Neuron (in vitro differentiated cells): Measurements from ENCODE around the gene APBB3.
"Not testable (repeated sequence)": the region's sequence is repeated elsewhere in the genome, so short reads cannot be mapped to it uniquely, and the experiment has no call there.

Experiments
- H2AFZ ChIP-seq: one replicate; pipeline ENCODE4 v1.6.1; 2013; ENCODE audit warnings: low read depth, mild to moderate bottlenecking, inconsistent platforms, low read length, moderate library complexity
- H3K27me3 ChIP-seq: one replicate; pipeline ENCODE4 v1.6.1; 2013; ENCODE audit warnings: low read length; ENCODE audit not compliant: insufficient read depth
- H3K36me3 ChIP-seq: one replicate; pipeline ENCODE4 v1.6.1; 2013; ENCODE audit warnings: low read length; ENCODE audit not compliant: insufficient read depth
- H3K4me1 ChIP-seq: one replicate; pipeline ENCODE4 v1.6.1; 2013; ENCODE audit warnings: low read length; ENCODE audit not compliant: insufficient read depth
- H3K4me3 ChIP-seq: 2 replicates; pipeline ENCODE4 v1.5.1; 2013; ENCODE audit warnings: mild to moderate bottlenecking, low read length, moderate library complexity
- H3K9me3 ChIP-seq: one replicate; pipeline ENCODE4 v1.6.1; 2013; ENCODE audit warnings: low read length

The APBB3 gene

GRCh38 chr5:140564196-140565023 is at the start of gene APBB3, which contains the start of gene SLC35A4:
APBB3 (minus strand) TSS chr5:140564598; CDS start chr5:140564245, 353 bp downstream.
SLC35A4 (plus strand) TSS chr5:140564828; CDS start chr5:140567170, 2,342 bp downstream.
- H2AFZ ChIP-seq: peak within 1 kb of the TSS; percentile 89
- H3K36me3 ChIP-seq: peaks cover 26% of the 10 kb centered on the region
- H3K4me3 ChIP-seq: peak within 1 kb of the TSS; percentile 89
- no peaks in the 10 kb centered on the region for H3K9me3 ChIP-seq
- no peaks in the 10 kb centered on the region for H3K27me3 ChIP-seq
- peaks cover 20% of the 10 kb centered on the region for H3K4me1 ChIP-seq

GRCh38 chr5:140611020-140611521 is 46.7 kb upstream of the APBB3 start:
- Histone ChIP-seq H2AFZ (peak overlapping the region; percentile 59), H3K4me3 (no peak overlapping the region), H3K36me3 (no peaks in the 10 kb centered on the region), H3K4me1 (peaks cover 11% of the 10 kb centered on the region), H3K9me3 (no peaks in the 10 kb centered on the region), H3K27me3 (no peaks in the 10 kb centered on the region)

GRCh38 chr5:140609126-140609525 is 44.7 kb upstream of the APBB3 start:
- Histone ChIP-seq H3K9me3 (no peaks in the 10 kb centered on the region), H3K4me3 (no peak overlapping the region), H3K27me3 (no peaks in the 10 kb centered on the region), H3K36me3 (no peaks in the 10 kb centered on the region), H3K4me1 (peaks cover 11% of the 10 kb centered on the region), H2AFZ (no peak overlapping the region)

- H2AFZ ChIP-seq: no peak overlapping the region
- peaks cover 11% of the 10 kb centered on the region for H3K4me1 ChIP-seq
- no peaks in the 10 kb centered on the region for H3K27me3 ChIP-seq
- no peaks in the 10 kb centered on the region for H3K36me3 ChIP-seq
- H3K9me3 ChIP-seq: no peaks in the 10 kb centered on the region
- no peak overlapping the region for H3K4me3 ChIP-seq
These were observed 44.3 kb upstream of the APBB3 start for GRCh38 chr5:140608722-140609121.

GRCh38 chr5:140607031-140607430 is 42.6 kb upstream of the APBB3 start:
- Histone ChIP-seq H3K36me3 (no peaks in the 10 kb centered on the region), H3K4me3 (no peak overlapping the region), H2AFZ (no peak overlapping the region), H3K9me3 (no peaks in the 10 kb centered on the region), H3K27me3 (no peaks in the 10 kb centered on the region), H3K4me1 (peaks cover 11% of the 10 kb centered on the region)

GRCh38 chr5:140605879-140606278 is 41.5 kb upstream of the APBB3 start:
- Histone ChIP-seq H3K9me3 (no peaks in the 10 kb centered on the region), H3K4me3 (no peak overlapping the region), H3K36me3 (no peaks in the 10 kb centered on the region), H3K27me3 (no peaks in the 10 kb centered on the region), H2AFZ (no peak overlapping the region), H3K4me1 (peaks cover under 1% of the 10 kb centered on the region)

- Histone ChIP-seq H3K4me3 (no peak overlapping the region), H3K4me1 (no peaks in the 10 kb centered on the region), H3K9me3 (no peaks in the 10 kb centered on the region), H3K27me3 (no peaks in the 10 kb centered on the region), H2AFZ (no peak overlapping the region), H3K36me3 (no peaks in the 10 kb centered on the region)
These were observed 39.3 kb upstream of the APBB3 start for GRCh38 chr5:140603734-140604133.

GRCh38 chr5:140603446-140603698 is 39.0 kb upstream of the APBB3 start:
- H3K4me1 ChIP-seq, H2AFZ ChIP-seq, H3K4me3 ChIP-seq, H3K9me3 ChIP-seq, H3K36me3 ChIP-seq, H3K27me3 ChIP-seq: not testable (repeated sequence)

GRCh38 chr5:140602147-140602546 is 37.7 kb upstream of the APBB3 start:
- Histone ChIP-seq H3K27me3 (no peaks in the 10 kb centered on the region), H3K36me3 (no peaks in the 10 kb centered on the region), H2AFZ (no peak overlapping the region), H3K4me1 (no peaks in the 10 kb centered on the region), H3K4me3 (no peak overlapping the region), H3K9me3 (no peaks in the 10 kb centered on the region)

GRCh38 chr5:140600096-140600495 is 35.7 kb upstream of the APBB3 start:
- Histone ChIP-seq H3K4me1 (no peaks in the 10 kb centered on the region), H3K36me3 (no peaks in the 10 kb centered on the region), H2AFZ (no peak overlapping the region), H3K27me3 (peaks cover 9% of the 10 kb centered on the region), H3K9me3 (no peaks in the 10 kb centered on the region), H3K4me3 (no peak overlapping the region)

GRCh38 chr5:140598836-140599235 is 34.4 kb upstream of the APBB3 start:
- Histone ChIP-seq H2AFZ (no peak overlapping the region), H3K4me3 (no peak overlapping the region), H3K27me3 (peaks cover 9% of the 10 kb centered on the region), H3K36me3 (no peaks in the 10 kb centered on the region), H3K9me3 (no peaks in the 10 kb centered on the region), H3K4me1 (no peaks in the 10 kb centered on the region)

GRCh38 chr5:140596321-140596741 is 31.9 kb upstream of the APBB3 start:
- Histone ChIP-seq H3K4me1 (no peaks in the 10 kb centered on the region), H3K27me3 (peaks cover 9% of the 10 kb centered on the region), H3K9me3 (no peaks in the 10 kb centered on the region), H3K4me3 (no peak overlapping the region), H3K36me3 (no peaks in the 10 kb centered on the region), H2AFZ (no peak overlapping the region)

- H3K27me3 ChIP-seq: peaks cover 9% of the 10 kb centered on the region
- H3K9me3 ChIP-seq: no peaks in the 10 kb centered on the region
- H2AFZ ChIP-seq: no peak overlapping the region
- no peaks in the 10 kb centered on the region for H3K4me1 ChIP-seq
- H3K36me3 ChIP-seq: no peaks in the 10 kb centered on the region
- no peak overlapping the region for H3K4me3 ChIP-seq
These were observed 31.3 kb upstream of the APBB3 start for GRCh38 chr5:140595538-140596300.
